EL (cell line): Measurements from ENCODE around the gene IP6K3.

Source experiments
- DNase-seq: peaks from one replicate; pipeline ENCODE4 v3.0.0-alpha.2; 2016

Gene IP6K3

DNA sequence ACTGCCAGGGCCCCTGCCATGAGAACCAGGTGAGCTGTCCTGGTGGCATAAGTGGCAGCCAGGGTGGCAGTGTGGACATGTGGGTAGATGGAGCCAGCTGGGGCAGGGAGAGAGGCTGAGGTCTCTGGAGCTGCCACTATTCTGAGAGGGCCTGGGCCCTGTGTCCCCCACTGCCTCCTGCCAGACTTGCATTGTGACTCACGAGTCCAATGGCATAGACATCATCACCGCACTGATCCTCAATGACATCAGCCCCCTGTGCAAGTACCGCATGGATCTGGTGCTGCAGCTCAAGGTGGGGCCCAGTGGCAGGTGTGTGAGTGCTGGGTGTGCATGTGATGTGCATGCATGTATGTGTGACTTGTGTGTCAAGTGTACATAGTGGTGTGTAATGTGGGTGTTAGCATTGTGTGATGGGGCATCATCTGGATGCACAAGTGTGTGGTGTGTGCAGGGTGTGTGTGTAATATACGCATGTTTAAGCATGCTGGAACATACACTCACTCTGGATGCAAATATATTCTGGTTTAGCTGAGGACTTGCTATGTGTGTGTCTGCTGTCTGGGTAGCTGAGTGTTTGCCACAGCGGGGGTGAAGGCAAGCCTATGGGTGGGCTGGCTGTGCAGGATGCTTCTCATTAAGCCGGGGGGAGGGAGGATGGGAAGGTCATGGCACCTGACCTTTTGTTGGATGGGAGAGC is 60.3 kb downstream of the IP6K3 start:
- no peak for DNase-seq

DNA sequence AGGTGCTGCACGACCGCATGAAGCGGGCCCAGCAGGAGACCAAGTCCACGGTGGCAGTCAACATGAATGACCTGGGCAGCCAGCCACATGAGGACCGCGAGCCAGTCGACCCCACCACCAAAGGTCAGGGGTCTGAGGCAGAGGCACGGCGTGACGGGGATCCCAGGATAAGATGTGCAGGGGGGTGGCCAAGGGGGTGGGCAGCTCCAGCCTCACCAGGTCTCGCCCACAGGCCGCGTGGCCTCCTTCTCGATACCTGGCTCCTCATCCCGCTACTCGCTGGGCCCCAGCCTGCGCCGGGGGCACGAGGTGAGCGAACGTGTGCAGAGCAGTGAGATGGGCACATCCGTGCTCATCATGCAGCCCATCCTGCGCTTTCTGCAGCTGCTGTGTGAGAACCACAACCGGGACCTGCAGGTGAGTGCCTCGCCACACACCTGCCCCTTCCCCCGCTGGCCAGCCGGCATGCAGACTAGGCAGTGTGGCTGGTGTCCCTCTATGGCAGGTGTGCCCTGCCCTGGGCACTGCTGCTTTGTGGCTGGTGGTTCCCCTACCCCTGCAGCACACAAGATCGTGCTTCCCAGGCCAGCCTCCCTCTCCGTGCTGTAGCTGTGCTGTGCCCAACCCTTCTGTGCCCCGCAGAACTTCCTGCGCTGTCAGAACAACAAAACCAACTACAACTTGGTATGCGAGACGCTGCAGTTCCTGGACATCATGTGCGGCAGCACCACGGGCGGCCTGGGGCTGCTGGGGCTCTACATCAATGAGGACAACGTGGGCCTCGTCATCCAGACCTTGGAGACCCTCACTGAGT is 61.1 kb downstream of the IP6K3 start:
- no peak for DNase-seq

DNA sequence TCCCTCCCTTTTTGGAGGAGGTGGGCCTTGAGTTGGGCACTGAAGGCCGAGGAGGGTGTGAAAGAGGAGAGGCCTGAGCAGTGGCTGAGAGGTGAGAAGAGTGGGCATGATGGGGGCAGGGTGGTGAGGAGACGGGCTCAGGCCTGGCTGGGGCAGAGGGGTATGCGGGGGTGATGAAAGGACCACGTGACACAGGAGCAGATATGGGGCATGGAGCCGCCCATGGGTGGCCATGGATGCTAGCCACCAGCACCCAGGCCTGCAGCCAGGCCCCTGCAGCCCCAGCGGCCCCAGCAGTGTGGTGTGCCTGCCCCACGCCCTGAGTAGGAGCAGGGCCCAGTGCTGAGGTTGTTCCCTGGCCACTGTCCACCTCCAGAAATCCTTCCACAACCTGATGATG is 61.7 kb downstream of the IP6K3 start:
- DNase-seq = no peak

DNA sequence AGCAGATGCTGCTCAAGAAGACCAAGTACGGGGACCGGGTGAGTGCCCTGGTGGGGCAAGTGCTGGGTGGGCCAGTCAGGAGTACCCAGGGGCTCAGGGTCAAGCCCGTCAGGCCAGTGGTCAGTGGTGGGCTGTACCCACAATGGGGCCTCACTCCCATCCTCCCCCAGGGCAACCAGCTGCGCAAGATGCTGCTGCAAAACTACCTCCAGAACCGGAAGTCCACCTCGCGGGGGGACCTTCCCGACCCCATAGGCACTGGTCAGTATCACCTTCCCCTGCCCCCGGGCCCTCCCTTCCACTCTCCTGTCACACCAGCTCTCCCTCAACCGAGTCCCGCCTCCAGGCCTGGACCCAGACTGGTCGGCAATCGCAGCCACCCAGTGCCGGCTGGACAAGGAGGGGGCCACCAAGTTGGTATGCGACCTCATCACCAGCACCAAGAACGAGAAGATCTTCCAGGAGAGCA is 62.2 kb downstream of the IP6K3 start:
- DNase-seq = no peak

DNA sequence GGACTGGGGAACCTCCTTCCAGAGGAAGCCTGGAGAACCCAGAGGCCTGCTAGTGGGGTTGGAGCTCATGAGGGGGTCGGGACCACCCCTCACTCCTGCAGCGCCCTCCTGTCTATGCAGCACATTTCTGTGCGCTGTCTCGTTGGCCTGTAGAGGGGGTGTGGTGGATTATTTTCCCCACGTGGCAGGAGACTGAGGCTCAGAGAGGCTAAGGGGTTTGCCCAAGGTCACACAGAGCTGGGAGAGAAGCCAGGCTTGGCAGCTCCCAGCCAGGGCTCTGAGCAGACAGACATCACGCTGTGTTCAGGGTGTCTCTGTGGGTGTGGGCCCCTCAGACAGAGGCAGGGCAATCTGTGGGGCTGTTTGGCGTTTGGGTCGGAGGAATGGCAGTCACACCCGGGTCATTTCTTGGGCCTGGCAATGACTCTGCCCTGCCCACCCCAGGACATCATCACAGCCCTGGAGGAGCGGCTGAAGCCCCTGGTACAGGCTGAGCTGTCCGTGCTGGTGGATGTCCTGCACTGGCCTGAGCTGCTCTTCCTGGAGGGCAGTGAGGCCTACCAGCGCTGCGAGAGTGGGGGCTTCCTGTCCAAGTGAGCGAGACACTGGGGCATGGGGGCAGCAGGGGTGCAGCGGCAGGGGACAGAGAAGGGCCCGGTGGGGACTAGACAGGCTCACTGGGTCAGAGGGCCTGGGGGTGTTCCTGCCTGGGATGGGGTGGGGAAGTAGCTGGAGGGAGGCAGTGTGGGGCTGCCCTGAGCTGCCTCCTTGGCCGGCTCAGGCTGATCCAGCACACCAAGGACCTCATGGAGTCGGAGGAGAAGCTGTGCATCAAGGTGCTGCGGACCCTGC is 62.9 kb downstream of the IP6K3 start:
- no peak for DNase-seq

DNA sequence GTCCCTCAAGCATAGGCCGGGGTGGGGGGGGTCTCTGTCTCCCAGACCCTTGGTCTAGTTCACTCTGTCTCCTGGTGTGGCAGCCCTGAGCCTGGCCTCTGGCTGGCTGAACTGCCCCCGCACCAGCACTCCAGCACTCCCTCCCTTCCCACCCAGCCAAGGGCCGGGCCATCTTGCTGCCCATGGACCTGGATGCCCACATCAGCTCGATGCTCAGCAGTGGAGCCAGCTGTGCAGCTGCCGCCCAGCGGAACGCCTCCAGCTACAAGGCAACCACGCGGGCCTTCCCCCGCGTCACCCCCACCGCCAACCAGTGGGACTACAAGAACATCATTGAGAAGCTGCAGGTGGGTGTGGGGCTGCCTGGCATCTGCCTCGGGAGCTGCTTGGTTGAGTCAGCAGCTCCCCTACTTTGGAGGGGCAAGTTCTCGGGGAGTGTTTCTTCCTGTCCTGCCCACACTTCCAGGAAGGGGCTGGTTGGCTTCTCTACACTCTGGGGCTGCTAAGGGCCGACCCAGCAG is 63.6 kb downstream of the IP6K3 start:
- DNase-seq = no peak

DNA sequence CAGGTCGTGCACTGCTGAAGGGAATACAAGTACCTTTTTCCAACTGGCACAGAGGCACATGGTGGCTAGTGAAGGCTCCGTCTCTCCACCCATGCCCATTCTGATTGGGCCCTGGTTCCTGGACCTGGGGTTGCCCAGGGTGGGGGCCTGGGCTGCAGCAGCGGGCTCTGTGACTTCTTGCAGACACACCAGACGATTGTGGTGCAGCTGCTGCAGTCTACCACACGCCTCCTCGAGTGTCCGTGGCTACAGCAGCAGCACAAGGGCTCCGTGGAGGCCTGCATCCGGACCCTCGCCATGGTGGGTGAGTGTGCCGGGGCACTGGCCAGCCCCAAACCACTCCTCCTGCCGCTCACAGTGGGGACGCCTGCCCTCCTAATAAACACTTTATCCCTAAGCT is 64.4 kb downstream of the IP6K3 start:
- DNase-seq = no peak

DNA sequence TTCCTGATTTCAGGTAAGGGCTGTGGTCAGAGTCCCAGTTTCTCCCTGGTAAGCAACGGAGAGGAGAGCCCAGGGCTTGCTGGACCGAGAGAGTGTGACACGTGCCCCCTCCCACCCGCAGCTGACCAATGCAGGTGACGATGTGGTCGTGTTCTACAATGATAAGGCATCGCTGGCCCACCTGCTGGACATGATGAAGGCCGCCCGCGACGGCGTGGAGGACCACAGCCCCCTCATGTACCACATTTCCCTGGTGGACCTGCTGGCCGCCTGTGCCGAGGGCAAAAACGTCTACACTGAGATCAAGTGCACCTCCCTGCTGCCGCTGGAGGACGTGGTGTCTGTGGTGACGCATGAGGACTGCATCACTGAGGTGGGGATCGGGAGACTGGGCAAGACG is 66.9 kb downstream of the IP6K3 start:
- DNase-seq = no peak

DNA sequence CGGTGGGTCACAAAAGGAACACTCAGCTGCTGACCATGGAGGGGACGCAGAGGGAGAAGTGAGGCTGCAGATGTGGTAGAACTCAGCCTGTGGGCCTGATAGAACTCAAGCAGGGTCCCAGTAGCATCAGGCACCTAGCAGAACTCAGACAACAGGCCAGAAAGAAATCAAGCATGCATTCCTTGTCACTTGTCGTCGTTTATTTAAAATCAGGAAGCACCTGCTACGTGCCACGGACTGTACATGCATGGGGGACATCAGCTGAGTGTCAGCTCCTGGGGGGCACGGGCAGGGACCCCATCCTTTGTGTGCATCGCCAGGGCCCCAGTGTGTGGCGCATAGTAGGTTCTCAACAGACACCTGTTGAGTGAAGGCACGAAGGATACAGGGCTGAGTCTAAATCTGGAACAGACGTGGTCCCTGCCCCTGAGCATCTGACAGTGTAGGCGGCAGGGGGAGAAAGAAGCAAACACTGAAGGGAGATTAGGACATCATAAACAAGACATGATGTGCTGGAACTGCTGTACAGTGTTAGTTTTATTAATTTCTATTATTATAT is 67.7 kb downstream of the IP6K3 start:
- DNase-seq = no peak

DNA sequence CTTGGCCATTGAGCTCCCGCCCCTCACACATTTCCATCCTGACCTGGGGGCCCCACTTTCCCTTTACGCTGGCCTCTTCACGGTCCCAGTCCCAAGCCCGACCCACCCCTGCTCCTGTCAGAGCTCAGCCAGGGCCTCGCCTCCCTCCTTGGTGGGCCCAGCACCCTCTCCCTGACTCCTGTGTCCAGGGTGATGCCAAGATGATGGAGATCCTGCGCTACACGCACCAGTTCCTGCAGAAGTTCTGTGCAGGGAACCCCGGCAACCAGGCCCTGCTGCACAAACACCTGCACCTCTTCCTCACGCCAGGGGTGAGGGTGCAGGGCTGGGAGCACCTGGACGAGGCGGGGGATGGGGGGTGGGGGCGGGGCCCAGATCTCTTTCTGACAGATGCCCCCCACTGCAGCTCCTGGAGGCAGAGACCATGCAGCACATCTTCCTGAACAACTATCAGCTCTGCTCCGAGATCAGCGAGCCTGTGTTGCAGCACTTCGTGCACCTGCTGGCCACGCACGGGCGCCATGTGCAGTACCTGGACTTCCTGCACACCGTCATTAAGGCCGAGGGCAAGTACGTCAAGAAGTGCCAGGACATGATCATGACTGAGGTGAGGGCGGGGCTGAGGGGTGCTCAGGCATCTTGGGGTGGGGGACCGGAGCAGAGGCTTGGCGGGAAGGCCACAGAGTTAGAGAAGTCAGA is 68.3 kb downstream of the IP6K3 start:
- DNase-seq = no peak

DNA sequence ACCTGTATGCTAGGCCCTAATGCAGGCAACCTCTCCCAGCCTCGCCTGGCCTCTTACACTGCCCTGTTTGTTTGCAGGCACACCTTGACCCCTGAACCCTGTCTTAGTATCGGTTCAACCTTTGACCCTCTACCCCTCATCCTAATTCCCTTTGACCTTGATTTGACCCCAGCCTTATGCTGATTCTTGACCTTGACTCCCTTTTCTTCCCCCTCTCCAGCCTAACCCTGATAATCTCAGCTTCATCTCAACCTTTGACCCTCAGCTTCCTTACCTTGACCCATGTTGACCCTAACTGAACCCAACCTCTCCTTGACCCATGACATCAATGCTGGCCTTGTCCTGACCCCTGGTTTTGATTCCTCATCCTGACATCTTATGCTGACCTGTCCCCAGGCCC is 69.0 kb downstream of the IP6K3 start:
- no peak for DNase-seq

DNA sequence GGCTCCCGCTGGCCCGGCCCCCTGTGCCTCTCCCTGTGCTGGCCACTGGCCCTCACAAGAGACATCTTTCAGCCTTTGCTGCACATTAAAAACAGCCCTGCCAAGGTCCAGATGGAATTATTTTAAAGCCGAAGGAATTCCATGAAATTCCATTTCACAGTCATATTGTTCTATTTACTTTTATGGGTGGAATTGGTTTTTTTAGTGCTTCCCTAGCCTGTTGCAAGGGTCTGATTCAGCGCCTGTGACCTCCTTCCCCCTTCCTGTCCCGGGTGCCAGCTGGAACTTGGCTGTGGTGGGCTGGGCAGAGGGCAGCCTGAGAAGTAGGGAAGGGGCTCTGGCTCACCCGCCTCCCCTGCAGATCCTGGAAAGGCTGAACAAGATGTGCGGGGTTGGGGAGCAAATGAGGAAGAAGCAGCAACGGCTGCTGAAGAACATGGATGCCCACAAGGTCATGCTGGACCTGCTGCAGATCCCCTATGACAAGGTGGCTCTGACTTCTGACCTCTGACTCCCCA is 69.5 kb downstream of the IP6K3 start:
- peak; percentile 54 for DNase-seq

DNA sequence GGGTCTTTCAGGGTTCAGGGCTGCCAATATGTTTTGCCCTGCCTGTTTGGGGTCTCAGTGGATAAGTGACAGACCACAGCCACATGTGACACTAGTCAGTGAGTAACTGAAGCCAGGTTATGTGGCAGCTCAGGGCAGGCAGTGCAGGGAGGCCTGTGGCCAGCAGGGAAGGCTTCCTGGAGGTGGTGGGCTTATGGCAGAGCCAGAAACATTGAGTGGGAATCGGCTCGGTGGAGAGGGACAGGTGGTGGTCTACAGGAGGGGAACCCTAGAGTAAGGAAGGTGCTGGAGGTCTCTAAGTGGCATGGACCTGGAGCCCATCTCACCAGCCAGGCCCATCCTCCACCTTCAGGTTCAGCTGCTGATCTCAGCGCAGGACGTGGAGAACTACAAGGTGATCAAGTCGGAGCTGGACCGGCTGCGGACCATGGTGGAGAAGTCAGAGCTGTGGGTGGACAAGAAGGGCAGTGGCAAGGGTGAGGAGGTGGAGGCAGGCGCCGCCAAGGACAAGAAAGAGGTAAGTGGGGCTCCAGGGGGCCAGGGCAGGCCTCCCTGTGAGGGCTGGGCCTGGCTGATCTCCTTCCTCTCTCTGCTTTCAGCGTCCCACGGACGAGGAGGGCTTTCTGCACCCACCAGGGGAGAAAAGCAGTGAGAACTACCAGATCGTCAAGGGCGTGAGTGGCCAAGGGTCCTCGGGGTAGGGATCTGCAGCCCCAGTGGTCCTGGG is 70.1 kb downstream of the IP6K3 start:
- no peak for DNase-seq

DNA sequence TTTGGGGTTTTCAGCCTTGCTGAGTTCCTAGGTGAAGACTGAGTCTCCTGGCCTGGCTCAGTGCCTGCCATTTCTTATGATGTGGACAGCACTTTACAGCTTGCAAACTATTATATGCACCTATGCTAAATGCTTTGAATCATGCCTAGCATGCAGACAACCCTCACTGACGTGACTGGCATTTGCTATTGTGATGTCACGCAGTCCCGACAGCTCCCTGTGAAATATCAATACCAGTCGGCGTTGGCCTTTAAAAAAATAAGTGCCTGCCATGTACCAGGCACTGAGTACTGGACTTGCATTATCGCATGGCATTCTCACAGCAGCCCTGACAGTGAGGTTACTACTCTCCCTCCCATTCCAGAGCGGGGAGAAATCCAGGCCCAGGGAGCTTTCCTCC is 70.7 kb downstream of the IP6K3 start:
- no peak for DNase-seq

DNA sequence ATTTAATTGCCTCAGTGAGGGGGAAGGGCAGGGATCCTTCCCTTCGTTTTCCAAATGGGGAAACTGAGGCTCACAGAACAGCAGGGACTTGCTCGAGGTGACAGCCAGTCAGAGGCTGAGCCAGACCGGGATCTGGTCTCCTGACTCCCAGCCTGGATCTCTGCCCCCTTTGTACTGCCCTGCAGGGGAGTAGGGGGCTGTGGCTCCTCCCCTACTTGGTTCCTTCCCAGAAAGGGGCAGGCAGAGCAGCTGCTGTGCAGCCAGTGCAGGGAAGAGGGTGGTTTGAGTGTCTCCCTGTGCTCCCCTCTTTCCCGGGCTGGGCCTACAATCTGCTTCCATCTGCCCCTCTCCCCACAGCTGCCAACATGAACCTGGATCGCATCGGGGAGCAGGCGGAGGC is 72.9 kb downstream of the IP6K3 start:
- no peak for DNase-seq

DNA sequence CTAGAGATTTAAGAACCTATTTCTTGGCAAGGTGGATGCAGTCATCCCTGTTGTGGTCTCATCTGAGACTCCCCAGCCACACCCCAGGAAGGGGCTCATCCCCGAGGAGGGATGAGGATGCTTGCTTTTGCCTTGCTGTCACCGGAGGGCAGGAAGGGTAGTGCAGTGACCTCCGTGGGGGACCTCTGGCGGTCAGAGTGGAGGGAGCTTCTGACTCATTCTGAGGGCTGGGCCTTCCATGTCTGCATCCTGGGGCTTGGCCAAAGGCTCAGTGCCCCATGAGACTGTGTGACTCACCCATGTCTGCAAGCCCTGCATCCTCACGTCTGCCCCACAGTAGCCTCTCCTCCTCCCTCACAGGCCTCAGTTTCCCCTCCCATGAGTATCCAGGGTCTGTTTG is 73.9 kb downstream of the IP6K3 start:
- peak; percentile 97 for DNase-seq

DNA sequence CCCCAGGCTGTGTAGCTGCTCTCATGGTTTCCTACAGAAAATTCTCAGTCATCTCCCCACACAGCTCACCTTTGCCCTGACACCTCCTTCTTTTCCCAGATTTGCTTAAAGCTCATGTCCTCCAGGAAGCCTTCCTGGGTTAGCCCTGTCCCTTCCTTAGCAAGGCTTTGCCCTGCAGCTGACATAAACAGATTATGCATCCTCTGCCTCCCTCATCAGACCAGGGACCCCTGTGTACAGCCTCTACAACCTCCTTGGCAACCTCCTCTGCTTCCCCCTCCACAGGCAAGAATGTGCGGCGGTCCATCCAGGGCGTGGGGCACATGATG is 75.0 kb downstream of the IP6K3 start:
- DNase-seq = no peak
